HG02938 (cell line): ENCODE measurements around the gene AHNAK.
"Not testable (repeated sequence)": the region's sequence is repeated elsewhere in the genome, so short reads cannot be mapped to it uniquely, and the experiment has no call there.

Experiments used
- ATAC-seq: cut with Tn5 transposase; IDR thresholded peaks from one replicate; pipeline ENCODE4 v1.9.1; 2021; ENCODE audit warnings: mild to moderate bottlenecking, moderate library complexity; ENCODE audit not compliant: unreplicated experiment

Gene AHNAK

GRCh38 chr11:62573592-62574362 is 27.2 kb upstream of the AHNAK start, which contains the start of gene EEF1G:
TSS of gene EEF1G (minus strand) at chr11:62573891. CDS start at chr11:62573842, 49 bp downstream.
- ATAC-seq: peak; percentile 87

GRCh38 chr11:62573006-62573591 is 26.5 kb upstream of the AHNAK start:
- ATAC-seq: no peak

GRCh38 chr11:62572431-62572830 is 25.8 kb upstream of the AHNAK start:
- ATAC-seq: no peak

- ATAC-seq: not testable (repeated sequence)
These were observed 24.9 kb upstream of the AHNAK start for GRCh38 chr11:62571493-62571892.

GRCh38 chr11:62570903-62571302 is 24.3 kb upstream of the AHNAK start:
- ATAC-seq: not testable (repeated sequence)

- no peak for ATAC-seq
These were observed 23.0 kb upstream of the AHNAK start for GRCh38 chr11:62569611-62570010.

- no peak for ATAC-seq
These were observed 20.5 kb upstream of the AHNAK start for GRCh38 chr11:62567018-62567633.

GRCh38 chr11:62566247-62566646 is 19.6 kb upstream of the AHNAK start:
- ATAC-seq: no peak

GRCh38 chr11:62565100-62565802 is 18.6 kb upstream of the AHNAK start:
- ATAC-seq: no peak

- not testable (repeated sequence) for ATAC-seq
These were observed 15.1 kb upstream of the AHNAK start for GRCh38 chr11:62561677-62562230.

GRCh38 chr11:62560566-62561103 is 14.0 kb upstream of the AHNAK start:
- no peak for ATAC-seq

- ATAC-seq: not testable (repeated sequence)
These were observed 13.0 kb upstream of the AHNAK start for GRCh38 chr11:62559626-62560025.

- no peak for ATAC-seq
These were observed 12.6 kb upstream of the AHNAK start for GRCh38 chr11:62559204-62559603.

GRCh38 chr11:62558669-62559068 is 12.1 kb upstream of the AHNAK start:
- ATAC-seq: no peak

GRCh38 chr11:62556875-62557631 is 10.4 kb upstream of the AHNAK start:
- ATAC-seq: no peak

- no peak for ATAC-seq
These were observed 9.7 kb upstream of the AHNAK start for GRCh38 chr11:62556108-62556874.

- ATAC-seq: peak; percentile 21
These were observed 9.0 kb upstream of the AHNAK start for GRCh38 chr11:62555464-62556107.

GRCh38 chr11:62554387-62555167 is 8.0 kb upstream of the AHNAK start:
- no peak for ATAC-seq
